ENCODE measurements around the gene UGT1A8.
"Not testable (repeated sequence)": the region's sequence is repeated elsewhere in the genome, so short reads cannot be mapped to it uniquely, and the experiment has no call there.

The UGT1A8 gene

DNA sequence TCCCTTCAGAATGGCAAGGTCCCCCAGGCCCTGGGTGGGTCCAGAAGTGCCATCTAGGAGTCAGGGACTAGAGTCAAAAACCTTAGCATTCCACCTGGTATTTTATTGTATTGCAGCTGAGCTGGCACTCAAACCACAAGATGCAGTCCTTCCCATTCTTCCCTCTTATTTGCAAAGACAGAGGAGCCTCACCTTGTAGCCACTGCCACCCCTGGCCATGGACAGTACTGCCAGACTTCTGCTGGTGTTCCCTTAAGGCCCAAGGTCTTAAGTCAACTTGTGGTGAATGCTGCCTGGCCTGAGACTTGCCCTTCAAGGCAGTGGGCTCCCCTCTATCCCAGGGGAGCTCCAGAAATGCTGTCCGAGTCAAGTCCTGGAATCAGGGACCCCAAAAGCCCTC lies 25.7 kb downstream of the UGT1A8 start:
- no peak for DNase-seq

DNA sequence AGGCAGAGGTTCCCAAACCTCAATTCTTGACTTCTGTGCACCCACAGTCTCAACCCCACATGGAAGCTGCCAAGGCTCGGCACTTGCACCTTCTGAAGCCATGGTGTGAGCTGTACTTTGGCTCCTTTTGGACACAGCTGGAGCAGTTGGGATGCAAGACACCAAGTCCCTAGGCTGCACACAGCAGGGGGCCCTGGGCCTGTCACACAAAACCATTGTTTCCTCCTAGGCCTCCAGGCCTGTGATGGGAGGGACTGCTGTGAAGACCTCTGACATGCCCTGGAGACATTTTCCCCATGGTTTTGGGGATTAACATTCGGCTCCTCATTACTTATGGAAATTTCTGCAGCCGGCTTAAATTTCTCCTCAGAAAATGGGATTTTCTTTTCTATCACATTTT lies 28.6 kb downstream of the UGT1A8 start:
- DNase-seq: not testable (repeated sequence)

DNA sequence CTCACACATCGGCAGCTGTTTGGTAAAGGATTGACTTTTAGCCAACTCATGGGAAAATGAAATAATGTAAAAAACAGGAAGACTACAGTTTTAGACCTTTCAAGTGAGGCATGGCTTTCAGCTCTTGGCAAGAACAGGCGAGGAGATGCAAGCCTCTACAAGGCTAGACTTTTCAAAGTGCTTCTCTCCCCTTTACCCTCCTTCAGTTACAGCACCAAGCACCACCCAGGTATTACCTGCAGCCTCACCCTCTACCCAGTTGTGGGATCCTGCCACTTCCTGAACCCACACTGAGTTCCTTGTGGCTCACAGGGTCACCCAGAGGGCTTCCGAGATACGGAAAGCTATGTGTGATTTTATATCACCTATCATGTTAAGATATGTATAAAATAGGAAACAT lies 33.5 kb downstream of the UGT1A8 start:
- DNase-seq: no peak

DNA sequence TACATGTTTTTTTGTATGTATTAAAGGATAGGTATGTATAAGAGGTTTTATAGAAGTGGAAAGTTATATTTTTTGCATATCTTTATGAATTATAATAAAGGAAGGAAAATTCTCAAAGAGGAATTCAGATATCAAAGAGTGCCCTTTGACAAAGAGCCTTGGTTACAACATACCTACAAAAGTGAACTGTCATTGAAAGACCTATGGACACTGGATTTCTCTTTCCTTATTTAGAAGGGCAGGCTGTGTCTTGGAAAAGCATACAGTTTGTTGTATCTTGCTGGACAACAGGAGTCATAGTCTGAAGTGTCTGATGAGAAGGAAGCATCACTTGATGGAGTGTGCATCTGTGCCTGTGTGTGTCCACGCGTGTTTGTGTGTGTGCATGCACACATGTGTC lies 34.0 kb downstream of the UGT1A8 start:
- DNase-seq: no peak

DNA sequence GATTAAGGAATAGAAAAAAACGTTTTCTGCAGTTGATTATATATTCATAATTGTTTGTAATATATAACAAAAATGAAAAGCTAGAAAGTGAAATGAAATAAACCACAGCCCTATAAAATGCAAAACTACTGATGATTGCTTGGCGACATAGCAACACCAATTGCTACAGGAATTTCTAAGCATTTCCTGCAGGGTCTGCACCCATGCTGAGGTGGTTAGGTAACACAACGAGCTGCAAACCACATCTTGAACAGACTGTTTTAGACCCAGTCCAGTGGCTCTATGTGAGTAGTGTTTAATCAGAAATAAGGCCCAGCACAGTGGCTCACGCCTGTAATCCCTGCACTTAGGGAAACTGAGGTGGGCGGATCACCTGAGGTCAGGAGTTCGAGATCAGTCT lies 37.1 kb downstream of the UGT1A8 start:
- peak in 1 of 5 experiments; percentile 12 for DNase-seq

DNA sequence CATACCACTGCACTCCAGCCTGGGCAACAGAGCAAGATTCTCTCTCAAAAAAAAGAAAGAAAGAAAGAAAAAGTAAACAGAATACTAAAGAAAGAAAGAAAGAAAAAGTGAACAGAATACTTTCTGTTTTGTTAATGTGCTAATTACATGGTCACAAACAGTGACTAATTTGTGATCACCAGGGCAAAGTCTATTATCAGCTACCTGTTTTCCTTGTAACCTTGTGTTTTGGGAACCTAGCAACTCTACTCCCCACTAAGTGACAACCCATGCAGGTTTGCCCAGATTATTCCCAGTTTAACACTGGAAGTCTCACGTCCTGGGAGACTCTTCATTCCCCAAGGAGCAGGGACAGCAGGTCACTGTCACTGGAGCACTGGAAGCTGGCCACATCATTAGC lies 37.6 kb downstream of the UGT1A8 start:
- no peak for DNase-seq

DNA sequence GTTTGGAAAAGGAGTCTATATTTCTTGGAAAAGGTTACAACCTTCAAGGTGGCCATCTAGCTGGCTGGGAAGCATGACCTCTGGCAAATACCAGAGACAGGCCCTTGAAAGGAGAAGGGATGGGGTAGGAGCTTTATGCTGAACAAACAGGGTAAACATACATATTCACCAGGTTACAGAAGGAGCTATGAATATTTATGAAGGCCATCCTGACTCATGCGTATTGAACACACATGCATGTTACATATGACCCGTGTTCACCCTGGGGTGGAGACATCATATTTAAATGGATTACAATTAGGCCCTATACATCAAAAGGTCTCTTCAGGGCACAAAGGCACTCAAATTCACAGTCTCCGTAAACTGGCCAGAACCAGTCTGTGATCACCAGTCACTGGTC lies 38.5 kb downstream of the UGT1A8 start:
- not testable (repeated sequence) for DNase-seq

DNA sequence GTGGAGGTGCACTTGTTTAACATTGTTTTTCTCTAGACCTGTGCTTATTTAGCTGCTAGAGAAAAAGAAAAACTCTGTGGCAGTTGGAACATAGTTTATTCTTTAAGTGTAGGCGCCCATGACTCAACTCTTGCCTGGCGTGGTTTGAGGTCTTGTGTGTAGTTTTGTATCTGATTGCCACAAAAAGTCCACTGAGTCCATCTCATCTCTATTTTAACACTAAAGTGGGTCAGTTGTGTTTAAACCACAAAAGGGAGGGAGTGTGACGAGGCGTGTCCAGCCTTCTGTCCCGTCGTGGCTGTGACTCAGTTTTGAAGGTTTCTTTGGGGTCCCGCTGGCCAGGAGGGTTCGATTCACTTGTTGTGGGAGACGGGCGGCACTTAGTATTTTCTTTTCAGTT lies 39.0 kb downstream of the UGT1A8 start:
- peak in 1 of 5 experiments; percentile 35 for DNase-seq

DNA sequence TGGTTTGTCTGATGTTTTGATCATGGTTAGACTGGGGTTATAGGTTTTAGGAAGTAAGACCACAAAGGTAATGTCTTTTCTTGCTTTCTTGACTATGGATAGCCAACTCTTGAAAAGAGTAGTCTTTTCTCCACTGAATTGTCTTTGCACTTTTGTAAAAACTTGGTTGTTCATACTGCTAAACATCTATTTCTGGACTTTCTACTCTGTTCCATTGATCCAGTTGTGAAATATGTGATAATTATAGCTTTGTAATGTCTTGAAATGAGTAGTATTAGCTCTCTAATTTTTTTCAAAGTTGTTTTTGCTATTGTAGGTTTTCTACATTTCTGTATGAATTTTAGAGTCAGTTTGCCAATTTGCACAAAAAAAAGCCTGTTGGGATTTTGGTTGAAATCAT lies 41.2 kb downstream of the UGT1A8 start:
- no peak for DNase-seq

DNA sequence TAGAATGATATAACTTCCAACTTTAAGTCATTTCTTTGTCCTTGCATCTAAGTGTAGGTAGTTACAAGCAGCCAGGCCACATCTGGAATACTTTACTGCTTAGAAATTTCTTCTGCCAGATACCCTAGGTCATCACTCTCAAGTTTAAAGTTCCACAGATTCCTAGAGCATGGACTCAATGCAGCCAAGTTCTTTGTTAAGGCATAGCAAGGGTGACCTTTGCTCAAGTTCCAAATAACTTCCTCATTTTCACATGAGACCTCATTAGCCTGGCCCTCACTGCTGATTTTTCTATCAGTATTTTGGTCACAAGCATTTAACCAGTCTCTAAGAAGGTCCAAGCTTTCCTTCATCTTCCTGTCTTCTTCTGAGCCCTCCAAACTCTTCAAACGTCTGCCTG lies 46.5 kb downstream of the UGT1A8 start:
- no peak for DNase-seq

DNA sequence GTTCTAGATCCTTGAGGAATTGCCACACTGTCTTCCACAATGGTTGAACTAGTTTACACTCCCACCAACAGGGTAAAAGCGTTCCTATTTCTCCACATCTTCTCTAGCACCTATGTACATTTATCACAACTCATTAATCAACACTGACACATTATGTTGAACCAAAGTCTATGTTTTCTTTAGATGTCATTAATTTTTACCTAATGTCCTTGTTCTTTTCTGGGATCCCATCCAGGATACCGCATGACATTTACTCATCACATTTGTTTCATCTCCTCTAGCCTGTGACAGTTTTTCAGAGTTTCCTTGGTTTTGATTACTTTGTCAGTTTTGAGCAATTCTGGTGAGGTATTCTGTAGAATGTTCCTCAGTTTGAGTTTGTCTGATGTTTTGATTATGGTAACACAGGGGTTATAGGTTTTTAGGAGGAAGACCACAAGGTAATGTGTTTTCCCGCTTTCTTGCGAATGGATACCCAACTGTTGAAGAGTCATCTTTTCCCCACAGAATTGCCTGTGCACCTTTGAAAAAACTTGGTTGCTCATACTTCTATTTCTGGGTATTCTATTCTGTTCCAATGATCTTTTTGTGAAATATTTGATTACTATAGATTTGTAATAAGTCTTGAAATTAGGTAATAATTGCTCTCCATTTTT lies 51.3 kb downstream of the UGT1A8 start:
- DNase-seq: no peak

DNA sequence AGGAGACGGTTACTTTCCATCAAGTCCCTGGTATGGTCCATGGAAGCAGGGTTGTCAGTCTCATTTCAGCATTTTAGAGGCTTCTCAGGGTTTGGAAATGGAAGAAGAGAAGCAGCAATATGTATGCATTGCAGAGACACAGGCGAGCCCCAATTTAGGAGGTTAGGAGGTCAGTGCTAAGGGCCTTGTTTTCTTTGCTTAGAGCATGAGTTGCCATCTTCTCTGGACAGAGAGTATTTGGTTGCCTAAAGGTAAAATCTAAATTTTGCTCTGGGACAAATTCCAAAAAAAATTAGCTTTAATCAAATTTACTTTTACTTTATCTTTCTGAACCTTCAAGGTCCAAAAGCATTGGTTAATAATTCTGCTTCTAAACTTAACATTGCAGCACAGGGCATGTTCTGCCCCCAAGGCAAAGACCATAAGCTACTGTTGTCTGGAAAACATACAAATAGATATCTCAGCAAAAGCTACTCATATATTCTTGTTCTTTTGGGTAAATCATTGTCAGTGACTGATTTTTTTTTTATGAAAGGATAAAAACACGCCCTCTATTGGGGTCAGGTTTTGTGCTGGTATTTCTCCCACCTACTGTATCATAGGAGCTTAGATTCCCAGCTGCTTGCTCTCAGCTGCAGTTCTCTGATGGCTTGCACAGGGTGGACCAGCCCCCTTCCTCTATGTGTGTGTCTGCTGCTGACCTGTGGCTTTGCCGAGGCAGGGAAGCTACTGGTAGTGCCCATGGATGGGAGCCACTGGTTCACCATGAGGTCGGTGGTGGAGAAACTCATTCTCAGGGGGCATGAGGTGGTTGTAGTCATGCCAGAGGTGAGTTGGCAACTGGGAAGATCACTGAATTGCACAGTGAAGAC lies 54.1 kb downstream of the UGT1A8 start, which contains the start of gene UGT1A9:
Gene UGT1A9 (plus strand): TSS at position 609 of the 872 bp plus-strand sequence. CDS start 37 bp downstream, at position 646.
- no peak for DNase-seq

DNA sequence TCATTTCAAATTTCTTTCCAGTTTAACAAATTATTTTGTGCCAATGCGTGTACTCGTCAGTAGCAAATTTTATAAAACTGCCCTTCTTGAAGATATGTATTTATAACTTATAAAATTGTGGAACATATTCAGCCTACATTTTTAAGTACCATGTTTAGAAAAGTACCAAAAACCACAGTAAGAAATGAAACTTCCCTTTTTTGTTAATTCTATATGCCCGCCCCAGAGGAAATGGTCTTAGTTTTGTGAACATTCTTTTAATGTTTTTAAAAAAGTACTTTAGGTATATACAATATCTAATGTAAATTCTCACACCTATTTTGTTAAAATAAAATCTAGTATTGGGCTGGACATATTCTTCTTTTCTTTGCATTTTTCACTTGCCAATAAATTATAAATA lies 55.5 kb downstream of the UGT1A8 start:
- no peak for DNase-seq

DNA sequence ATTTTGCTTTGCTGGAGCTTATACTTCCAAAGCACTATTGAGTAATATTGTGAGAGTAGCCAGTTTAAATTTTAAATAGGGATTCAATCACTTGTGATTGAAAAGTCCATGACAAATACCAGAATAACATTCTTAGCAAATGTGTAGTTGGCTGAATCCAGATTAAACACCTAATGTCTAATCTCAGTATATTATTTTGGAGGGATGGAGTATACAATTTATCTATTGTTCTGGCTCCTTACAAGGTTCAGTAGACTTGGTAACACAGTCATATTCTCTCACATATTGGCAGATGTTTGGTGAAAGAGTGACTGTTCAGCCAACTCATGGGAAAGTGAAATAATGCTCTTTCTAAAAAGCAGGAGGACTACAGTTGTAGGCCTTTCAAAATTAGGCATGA lies 56.5 kb downstream of the UGT1A8 start:
- DNase-seq: no peak

DNA sequence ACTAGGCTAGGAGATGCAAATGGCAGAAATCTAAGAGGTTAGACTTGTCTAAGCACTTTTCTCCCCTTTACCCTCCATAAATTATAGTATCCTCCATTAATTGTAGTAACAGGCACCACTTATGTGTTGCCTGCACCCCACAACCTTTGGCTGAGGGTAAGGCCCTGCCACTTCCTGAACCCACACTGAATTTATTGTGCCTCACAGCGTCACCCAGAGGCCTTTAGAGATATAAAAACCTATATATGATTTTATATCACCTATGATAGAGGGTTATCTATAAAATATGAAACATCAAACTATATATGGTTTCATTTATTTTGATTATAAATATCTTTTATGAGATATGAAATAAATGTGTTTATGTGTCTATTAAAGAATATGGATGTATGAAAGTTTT lies 56.9 kb downstream of the UGT1A8 start:
- DNase-seq: peak in 1 of 5 experiments; percentile 22

DNA sequence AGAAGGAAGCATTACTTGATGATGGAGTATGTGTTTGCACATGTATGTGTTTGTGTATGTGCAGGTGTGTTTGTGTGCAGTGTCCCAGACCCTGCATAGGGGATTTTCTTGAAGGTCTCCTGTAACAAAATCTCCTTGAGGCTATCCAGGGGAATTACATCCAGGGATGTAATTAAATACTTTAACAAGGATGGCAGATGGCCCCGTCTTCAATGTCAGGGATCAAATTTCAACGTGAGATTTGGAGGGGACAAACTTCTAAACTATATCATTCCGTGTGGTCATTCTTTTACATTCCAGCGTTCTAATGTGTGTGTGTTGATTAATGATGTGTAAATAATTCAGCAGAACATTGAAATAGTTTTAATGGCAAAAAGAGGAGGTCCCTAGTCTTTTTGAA lies 57.6 kb downstream of the UGT1A8 start:
- DNase-seq: no peak

DNA sequence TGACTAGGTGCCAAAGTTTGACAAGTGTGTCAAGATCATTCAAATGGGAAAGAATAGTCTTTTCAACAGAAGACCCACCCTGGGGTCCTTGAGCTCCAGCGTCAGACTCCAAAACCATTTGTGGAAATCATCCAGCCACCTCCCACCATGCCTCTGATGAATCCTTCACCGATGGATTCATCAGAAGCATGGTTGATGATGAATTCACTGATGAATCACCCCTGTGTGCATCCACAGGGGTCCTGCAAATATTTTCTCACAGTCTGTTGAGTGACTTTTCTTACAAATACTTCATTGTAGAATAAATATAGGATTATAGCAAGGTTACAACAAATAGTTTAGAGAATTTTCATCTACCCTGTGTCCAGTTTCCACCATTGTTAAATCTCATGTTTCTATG lies 58.6 kb downstream of the UGT1A8 start:
- no peak for DNase-seq

DNA sequence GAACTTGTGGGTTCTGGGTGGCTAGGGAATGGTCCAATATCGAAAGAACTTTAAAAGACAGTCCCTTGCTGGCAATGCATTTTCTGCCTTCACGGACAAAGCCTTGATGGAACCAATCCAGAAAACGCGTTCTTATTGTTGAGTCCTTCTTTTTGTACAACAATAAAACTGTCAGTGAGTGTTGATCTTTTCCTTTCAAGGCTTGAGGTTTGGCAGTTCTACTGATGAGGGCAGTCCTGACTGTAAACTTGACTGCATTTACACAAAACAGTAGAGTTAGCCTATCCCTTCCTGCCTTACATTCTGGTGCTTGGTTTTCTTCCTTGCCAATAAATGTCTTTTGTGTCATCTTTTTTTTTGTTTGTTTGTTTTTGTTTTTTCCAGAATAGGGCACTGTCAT lies 61.8 kb downstream of the UGT1A8 start:
- no peak for DNase-seq

DNA sequence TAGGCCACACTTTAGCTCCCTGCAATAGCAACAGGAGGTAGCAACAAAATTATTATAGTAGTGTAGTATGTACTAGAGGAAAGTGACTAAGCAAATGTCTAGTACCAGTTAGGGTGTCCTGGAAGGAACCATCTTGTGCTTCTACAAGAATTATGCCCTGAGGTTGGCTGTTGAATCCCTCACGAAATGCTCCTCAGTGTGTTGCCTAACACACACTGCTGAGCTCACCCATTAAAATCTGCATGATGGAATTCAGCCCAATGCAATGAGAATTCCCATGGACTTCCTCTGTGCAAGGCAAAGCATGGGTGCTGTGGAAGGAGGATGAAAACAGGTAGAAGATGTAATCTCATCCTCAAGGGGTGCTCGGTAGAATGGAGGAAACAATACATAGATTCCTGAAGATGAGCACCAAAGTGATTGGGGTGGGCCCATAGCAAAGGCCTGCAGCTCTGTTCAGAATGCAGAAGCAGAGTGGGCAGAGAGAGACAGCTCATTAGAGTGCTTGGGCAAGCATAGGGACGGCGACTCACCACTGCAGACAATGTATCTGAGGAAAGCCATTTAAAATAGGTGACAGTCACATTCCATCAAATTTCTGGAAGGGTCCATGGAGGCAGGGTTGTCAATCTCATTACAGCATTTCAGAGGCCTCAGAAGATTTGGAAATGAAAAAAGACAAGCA lies 63.1 kb downstream of the UGT1A8 start:
- DNase-seq: no peak

DNA sequence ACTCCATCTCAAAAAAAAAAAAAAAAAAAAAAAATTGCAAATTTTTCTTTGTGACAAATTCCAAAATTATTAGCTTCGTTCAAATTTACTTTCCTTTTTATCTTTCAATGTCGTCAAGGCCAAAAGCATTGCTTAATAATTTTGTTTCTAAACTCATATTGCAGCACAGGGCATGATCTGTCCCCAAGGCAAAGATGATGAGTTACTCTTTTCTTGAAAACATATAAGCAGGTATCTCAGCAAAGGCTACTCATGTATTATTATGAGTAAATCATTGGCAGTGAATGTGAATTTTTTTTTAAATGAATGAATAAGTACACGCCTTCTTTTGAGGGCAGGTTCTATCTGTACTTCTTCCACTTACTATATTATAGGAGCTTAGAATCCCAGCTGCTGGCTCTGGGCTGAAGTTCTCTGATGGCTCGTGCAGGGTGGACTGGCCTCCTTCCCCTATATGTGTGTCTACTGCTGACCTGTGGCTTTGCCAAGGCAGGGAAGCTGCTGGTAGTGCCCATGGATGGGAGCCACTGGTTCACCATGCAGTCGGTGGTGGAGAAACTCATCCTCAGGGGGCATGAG lies 64.2 kb downstream of the UGT1A8 start, which contains the start of gene UGT1A7:
Gene UGT1A7 (plus strand): TSS at position 381 of the 579 bp plus-strand sequence. CDS start 37 bp downstream, at position 418.
- no peak for DNase-seq

DNA sequence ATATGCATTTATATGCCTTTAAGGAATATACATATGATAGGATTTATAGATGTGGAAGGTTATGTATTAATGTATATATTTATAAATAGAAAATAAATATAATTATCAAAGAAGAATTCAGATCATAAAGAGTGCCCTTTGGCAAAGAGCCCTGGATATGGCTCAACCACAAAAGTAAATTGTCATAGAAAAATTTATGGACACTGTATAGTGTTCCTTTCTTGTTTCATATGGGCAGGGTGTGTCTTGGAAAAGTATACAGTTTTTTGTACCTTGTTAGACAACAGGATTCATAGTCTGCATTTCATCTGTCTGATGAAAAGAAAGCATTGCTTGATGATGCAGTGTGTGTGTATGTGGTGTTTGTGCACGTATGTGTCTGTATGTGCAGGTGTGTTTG lies 67.2 kb downstream of the UGT1A8 start:
- DNase-seq: no peak

DNA sequence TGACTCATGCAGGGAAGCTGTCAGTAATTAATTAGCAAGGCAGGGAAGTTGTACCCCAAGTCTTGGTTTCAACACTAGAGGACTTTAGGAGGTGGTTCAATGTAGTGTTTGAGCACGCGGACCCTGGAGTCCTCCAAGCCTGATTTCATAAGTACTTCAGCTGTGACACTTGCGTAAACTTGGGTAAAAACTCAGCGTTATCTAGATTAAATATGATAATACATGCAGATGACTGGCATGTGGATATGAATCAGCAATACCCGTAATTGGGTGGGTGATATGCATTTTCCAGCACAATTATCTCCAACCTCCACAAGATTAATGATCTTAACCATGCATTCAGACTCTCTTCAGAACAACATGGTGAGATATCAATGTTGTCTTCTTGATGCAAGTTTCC lies 69.5 kb downstream of the UGT1A8 start:
- no peak for DNase-seq

DNA sequence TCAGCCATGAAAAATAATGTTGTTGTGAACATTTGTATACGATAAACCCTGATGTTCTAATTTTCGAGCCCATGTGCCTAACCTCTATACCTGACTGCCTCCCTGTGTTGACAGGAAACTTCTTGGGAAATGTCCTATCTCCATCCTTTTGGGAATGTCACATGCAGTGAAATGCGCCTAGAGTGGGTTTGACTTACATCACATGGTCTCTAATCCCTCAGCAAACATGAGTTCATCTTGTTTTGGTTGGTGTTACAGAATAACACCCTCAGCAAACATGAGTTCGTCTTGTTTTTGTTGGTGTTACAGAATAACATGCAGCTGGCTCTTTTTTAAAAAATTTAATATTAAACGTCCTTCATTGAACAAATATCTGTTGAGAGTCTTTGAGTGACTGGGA lies 70.9 kb downstream of the UGT1A8 start:
- no peak for DNase-seq
